Skin epidermis (tissue), 12 donors: ENCODE measurements around the gene MPP2.
"Not testable (repeated sequence)": the region's sequence is repeated elsewhere in the genome, so short reads cannot be mapped to it uniquely, and the experiment has no call there.

ENCODE experiments used
- H3K27ac ChIP-seq, 21 experiments: fragments of 200-600 bp; sonication (generic) in 11 of 21; one replicate each; pipeline ENCODE4 v1.5.0; 2020; ENCODE audit warnings: mild to moderate bottlenecking in 3 of 21, inconsistent platforms in 2 of 21, moderate library complexity in 2 of 21
- H3K4me3 ChIP-seq, 7 experiments: fragments of 200-600 bp; sonication (generic) in 2 of 7; one replicate each; pipeline ENCODE4 v1.5.0; 2020; ENCODE audit warnings: inconsistent platforms in 2 of 7, mild to moderate bottlenecking in 2 of 7, moderate library complexity in 1 of 7

MPP2 gene, protein sequence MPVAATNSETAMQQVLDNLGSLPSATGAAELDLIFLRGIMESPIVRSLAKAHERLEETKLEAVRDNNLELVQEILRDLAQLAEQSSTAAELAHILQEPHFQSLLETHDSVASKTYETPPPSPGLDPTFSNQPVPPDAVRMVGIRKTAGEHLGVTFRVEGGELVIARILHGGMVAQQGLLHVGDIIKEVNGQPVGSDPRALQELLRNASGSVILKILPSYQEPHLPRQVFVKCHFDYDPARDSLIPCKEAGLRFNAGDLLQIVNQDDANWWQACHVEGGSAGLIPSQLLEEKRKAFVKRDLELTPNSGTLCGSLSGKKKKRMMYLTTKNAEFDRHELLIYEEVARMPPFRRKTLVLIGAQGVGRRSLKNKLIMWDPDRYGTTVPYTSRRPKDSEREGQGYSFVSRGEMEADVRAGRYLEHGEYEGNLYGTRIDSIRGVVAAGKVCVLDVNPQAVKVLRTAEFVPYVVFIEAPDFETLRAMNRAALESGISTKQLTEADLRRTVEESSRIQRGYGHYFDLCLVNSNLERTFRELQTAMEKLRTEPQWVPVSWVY

DNA sequence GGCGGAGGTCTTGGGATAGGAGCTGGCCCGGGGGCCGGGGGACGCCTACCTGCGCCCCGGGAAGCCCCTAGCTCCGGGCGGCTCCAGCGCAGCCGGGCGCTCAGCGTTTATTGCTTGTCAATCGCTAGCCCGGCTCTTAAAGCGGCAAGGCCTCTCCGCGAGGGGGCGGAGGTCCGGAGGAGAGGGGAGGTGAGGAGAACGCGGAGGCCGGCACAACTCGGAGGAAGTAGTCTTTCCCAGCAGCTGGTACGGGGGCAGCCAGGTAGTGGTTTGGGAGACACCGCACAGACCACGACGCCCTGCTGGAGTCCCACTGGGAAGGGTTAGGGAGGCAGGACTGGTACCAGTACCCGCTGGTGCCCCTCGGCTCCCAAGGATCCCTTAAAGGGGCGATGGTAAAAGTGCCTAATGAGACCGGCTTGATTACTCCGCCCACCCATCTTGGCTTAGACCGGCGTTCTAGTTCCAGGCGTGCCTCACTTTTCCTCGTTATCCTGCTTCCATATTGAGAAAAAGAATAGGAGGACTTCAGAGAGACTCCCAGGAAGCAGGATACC lies at the start of gene MPP2:
TSS of gene MPP2 (minus strand) at position 112 of the 557 bp plus-strand sequence. CDS start 3,076 bp downstream, outside the sequence.
- Histone ChIP-seq H3K4me3 (peak within 1 kb of the TSS; percentile 31 to 58 (median 51)), H3K27ac (peak within 1 kb of the TSS in 16 of 21 experiments; percentile 3 to 92 (median 70))

DNA sequence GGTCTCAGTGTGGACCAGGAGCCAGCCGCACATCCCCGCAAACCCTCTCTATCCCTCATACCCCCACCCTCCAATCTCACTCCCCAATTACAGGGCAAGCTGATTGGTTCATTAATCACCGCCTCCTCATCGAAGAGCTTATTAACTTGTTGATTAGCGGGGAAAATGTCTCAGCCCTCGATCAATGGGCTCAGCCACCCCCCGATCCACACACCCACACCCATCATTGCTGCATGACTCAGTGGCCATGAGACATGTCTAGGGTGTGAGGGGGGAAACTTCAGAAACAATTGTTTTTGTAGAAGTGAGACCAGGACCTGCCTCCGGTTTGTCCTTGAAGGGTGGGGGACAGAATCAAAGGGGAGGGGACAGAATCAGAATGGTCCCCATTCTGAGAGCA lies 48.9 kb upstream of the MPP2 start:
- H3K4me3 ChIP-seq: no peak overlapping the region
- no peak overlapping the region for H3K27ac ChIP-seq

DNA sequence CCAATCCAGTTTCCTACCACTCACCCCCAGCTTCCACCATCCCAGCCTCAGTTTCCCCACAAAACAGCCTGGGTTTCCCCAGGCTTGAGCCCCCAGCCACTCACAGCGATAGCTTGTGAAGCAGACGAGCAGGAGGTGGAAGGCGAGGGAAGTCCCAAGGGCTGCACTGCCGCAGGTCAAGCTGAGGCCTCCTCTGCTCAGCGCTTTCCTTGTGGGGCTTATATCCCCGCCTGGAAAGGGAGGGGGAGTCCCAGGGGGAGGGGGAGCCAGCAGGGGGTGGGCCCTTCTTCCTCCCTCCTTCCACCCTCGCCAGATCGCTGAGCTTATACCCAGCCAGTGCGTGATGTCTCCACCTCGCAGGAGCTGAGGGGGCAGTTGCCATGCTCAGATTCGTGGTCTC lies 46.4 kb upstream of the MPP2 start, which contains the start of gene PYY:
TSS of gene PYY (minus strand) at position 195 of the 400 bp plus-strand sequence. CDS start 457 bp downstream, outside the sequence.
- Histone ChIP-seq H3K4me3 (no peak within 1 kb of the TSS), H3K27ac (no peak within 1 kb of the TSS)

DNA sequence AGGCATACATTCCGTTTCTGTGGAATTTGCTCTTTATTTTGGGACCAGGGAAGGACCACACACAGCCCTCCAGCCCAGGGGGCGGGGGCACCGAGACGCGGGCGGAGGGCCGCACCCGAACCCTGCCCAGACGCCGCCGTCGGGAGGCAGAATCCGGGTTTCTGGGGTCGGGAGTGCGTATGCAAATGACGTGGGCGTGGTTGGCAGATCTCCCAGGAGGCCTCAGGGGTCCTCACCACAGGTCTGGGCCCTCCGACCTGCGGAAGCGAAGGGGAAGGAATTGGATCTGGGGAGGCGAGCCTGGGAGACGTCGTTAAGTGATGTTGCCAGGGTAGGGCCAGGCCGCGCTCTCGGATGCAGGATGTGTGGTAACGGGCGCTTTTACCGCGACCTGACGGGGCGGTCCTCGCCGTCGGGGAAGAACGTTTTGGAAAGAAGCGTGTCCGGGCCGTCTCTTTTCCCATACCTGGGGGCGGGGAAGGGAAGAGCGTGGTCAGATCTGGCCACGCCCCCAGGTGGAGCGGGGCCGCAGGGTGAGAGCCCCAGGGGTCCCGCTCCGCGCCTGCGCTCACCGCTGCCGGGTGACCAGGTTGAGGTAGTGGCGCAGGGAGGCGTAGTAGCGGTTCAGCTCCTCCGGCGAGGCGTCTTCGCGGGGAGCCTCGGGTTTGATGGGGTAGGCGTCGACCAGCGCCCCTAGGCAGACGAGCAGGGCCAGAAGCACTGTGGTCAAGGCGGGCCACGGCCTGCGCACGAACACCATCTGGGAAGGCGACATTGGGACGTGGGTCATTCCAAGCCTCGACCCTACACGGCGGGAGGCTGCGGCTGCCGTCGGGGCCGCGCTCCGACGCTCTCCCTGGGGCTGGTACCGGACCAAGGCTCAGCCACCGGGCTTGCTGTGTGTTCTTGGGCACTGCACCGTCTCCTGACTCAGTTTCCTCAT lies 45.7 kb upstream of the MPP2 start:
- no peak overlapping the region for H3K4me3 ChIP-seq
- H3K27ac ChIP-seq: no peak overlapping the region

- H3K27ac ChIP-seq: no peak overlapping the region
- H3K4me3 ChIP-seq: no peak overlapping the region
Observed at GRCh38 chr17:43952351-43952723, 45.0 kb upstream of the MPP2 start.

GRCh38 chr17:43951750-43952149 lies 44.4 kb upstream of the MPP2 start:
- Histone ChIP-seq H3K4me3 (no peak overlapping the region), H3K27ac (no peak overlapping the region)

- Histone ChIP-seq H3K27ac (no peak overlapping the region), H3K4me3 (no peak overlapping the region)
Observed at GRCh38 chr17:43950554-43950953, 43.2 kb upstream of the MPP2 start.

- Histone ChIP-seq H3K4me3 (no peak overlapping the region), H3K27ac (no peak overlapping the region)
Observed at GRCh38 chr17:43949781-43950180, 42.4 kb upstream of the MPP2 start.

GRCh38 chr17:43946781-43947180 lies 39.4 kb upstream of the MPP2 start:
- Histone ChIP-seq H3K4me3 (no peak overlapping the region), H3K27ac (no peak overlapping the region)

- peak overlapping the region in 1 of 21 experiments; percentile 23 for H3K27ac ChIP-seq
- no peak overlapping the region for H3K4me3 ChIP-seq
Observed at GRCh38 chr17:43945074-43945829, 37.9 kb upstream of the MPP2 start.

- H3K27ac ChIP-seq: no peak within 1 kb of the TSS
Observed at GRCh38 chr17:43942051-43942685, 34.8 kb upstream of the MPP2 start, which contains the start of gene PPY. PPY (minus strand) TSS chr17:43942476; CDS start chr17:43941654, 822 bp downstream.

DNA sequence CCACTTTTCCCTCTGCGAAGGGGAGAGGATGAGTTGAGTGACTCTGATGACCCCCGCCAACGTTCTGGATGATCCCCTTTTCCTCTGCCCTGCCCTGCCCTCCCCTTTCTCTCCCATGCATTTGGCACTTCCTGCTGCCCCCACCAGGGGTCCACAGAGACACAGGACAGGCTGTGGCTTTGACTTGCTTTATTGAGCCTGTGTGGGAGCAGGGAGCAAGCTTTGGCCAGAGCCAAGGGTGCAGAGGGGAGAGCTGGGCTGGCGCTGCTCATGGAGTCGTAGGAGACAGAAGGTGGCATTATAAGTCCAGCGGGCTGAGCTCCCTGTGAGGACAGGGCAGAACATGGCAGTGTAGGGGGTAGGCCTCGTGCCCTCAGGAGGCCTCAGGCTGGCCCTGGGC lies 33.3 kb upstream of the MPP2 start:
- no peak overlapping the region for H3K4me3 ChIP-seq
- H3K27ac ChIP-seq: no peak overlapping the region

More at GRCh38 chr17:43942051-43942685, 34.8 kb upstream of the MPP2 start, which contains the start of gene PPY:
- no peak within 1 kb of the TSS for H3K4me3 ChIP-seq

DNA sequence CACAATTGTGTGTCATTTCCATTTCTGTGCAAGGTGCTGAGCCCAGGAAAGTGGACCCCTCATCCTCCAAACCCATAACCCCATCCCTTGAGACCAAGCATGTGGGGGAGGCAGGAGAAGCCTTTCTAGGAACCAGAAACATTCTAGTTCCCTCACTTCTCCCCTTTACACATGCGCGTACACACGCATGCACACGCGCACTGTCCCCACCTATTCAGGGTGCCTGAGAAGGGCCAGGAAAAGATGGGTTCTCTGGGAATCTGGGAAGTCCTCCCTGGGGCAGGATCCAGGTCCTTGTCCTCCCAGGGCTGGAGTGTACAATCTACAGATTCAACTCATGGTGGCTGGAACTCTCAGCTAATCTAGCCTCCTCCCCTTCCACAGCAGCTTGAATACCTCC lies 32.5 kb upstream of the MPP2 start:
- H3K27ac ChIP-seq: no peak overlapping the region

GRCh38 chr17:43939452-43939851 lies 32.1 kb upstream of the MPP2 start:
- not testable (repeated sequence) for H3K27ac ChIP-seq

More for the DNA sequence above, 32.5 kb upstream of the MPP2 start:
- no peak overlapping the region for H3K4me3 ChIP-seq

DNA sequence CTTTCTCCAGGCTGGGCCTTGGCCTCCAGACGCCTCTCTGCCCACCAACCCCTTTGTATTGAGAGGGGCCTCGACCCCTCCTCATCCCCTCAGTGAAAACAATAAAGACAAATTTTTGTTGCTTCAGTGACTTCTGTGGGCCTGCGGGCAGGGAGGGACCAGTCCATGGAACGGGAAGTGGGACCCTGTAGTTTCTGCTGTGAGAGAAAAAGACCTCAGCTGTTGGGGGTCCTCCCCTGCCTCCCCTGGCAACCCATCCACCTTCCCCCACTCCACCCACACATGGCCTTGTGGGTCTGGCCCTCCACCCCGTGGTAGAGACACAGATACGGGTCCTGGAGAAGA lies 31.5 kb upstream of the MPP2 start:
- Histone ChIP-seq H3K4me3 (no peak overlapping the region), H3K27ac (no peak overlapping the region)

More at GRCh38 chr17:43939452-43939851, 32.1 kb upstream of the MPP2 start:
- H3K4me3 ChIP-seq: not testable (repeated sequence)

DNA sequence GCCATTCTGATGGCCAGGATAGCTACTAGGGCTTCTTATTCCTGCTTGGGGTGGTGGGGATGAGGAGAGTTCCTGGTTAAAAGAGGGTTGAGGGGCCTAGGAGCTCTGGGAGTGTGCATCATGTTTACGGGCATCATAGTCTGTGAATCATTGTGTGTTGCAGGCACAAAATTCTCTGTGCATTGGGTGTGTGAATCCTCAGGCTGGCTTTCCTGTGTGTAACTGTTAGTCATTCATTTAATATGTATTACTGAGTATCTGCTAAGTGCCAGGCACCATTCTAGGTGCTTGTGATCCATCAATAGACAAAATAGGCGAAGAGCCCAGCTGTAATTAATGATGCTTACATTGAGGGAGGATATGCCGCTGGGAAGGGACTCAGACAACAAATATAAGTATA lies 29.1 kb upstream of the MPP2 start:
- no peak overlapping the region for H3K27ac ChIP-seq
- no peak overlapping the region for H3K4me3 ChIP-seq

DNA sequence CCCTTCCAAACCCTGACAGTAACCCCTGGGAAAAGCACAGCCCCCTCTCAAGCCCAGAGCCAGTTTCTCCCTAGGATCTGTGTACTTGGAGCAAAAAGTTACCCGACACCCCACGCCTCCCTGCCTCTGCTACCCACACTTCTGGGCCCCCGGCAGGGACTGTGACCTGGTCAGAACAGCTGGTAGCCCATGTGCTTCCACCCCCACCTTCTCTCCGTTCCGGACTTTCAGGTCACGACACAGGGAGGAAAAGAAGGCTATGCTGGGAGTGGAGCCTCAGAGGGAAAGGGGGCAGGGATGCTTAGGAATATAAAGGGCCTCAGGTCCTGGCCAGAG lies 28.6 kb upstream of the MPP2 start:
- no peak overlapping the region for H3K27ac ChIP-seq
- H3K4me3 ChIP-seq: no peak overlapping the region

- Histone ChIP-seq H3K27ac (no peak overlapping the region), H3K4me3 (no peak overlapping the region)
Observed at GRCh38 chr17:43935204-43935925, 28.0 kb upstream of the MPP2 start.
